D721Med (cell line): ENCODE data around the gene RETREG3.
"Not testable (repeated sequence)": the region's sequence is repeated elsewhere in the genome, so short reads cannot be mapped to it uniquely, and the experiment has no call there.

ENCODE experiments used
- DNase-seq: peaks from one replicate; pipeline ENCODE4 v3.0.0; 2011; ENCODE audit warnings: low spot score; ENCODE audit not compliant: insufficient read length
- FAIRE-seq: peaks from 2 replicates; lab custom pipeline; 2011; peaks lifted over from hg19 to GRCh38; lab: Jason Lieb, UNC
- TF ChIP-seq, protein P1 (sequence below): IDR thresholded peaks from 2 replicates; pipeline ENCODE4 v1.5.1; 2012; ENCODE audit warnings: mild to moderate bottlenecking, control low read depth; ENCODE audit not compliant: insufficient read depth; ENCODE audit errors: missing control alignments

RETREG3 gene

DNA sequence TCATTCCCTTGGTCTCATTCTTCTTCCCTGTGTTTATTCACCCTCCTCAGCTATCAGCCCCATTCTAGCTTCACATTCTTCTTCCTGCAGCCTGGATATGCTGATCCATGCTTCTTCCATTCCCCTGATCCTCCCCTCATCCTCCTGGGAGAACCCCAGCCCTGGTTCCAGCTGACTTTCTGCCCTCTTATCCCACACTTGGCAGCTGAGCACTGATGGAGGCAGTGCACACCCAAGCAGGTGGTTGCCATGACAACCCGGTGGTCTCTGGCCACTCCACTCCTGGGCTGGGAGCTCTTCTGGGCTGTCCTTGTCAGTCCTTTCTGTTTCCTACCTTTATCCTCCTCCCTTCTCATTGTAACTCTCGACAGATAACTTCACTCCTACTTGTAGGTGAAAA is 33.2 kb upstream of the RETREG3 start:
- no peak for DNase-seq
- FAIRE-seq: no peak
- TF ChIP-seq, protein P1, sequence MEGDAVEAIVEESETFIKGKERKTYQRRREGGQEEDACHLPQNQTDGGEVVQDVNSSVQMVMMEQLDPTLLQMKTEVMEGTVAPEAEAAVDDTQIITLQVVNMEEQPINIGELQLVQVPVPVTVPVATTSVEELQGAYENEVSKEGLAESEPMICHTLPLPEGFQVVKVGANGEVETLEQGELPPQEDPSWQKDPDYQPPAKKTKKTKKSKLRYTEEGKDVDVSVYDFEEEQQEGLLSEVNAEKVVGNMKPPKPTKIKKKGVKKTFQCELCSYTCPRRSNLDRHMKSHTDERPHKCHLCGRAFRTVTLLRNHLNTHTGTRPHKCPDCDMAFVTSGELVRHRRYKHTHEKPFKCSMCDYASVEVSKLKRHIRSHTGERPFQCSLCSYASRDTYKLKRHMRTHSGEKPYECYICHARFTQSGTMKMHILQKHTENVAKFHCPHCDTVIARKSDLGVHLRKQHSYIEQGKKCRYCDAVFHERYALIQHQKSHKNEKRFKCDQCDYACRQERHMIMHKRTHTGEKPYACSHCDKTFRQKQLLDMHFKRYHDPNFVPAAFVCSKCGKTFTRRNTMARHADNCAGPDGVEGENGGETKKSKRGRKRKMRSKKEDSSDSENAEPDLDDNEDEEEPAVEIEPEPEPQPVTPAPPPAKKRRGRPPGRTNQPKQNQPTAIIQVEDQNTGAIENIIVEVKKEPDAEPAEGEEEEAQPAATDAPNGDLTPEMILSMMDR: no peak

DNA sequence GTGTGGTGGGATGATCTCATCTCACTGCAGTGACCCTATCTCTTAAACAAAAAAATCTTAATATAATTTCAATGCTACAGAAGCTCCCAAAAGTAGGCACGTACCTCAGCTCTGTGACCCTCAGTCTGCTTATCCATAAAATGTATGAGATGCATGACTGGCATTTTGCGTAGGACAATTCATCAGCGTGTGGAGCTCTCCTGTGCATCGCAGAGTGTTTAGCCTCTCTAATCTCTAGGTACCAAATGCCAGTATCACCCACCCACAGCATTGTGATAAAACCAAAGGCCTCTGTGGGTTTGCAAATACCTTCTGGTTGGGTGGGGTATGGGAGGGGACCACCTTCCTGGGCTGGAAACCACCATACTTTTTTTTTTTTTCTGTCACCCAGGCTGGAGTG is 30.9 kb upstream of the RETREG3 start:
- TF ChIP-seq, protein P1: no peak
- DNase-seq (no peak), FAIRE-seq (no peak)

DNA sequence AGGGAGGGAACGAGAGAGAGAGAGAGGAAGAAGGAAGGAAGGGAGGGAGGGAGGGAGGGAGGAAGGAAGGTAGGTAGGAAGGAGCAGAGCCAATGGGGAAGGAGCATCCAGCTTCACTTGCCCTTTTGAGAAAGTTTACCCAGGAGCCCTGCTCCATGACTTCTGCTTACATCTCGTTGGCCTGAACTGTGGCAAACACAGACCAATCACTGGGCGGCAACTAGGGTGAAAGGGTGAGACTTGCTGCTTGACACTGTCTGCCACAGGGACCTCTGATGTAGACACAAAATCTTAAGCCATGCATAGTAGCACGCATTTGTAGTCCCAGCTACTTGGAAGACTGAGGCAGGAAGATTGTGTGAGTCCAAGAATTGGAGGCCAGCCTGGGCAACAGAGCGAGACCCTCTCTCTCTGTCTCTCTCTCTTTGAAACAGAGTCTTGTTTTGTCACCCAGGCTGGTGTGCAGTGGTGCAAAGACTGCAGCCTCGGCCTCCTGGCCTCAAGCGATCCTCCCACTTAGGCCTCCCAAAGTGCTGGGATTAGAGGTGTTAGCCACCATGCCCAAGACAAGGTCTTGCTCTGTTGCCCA is 30.4 kb upstream of the RETREG3 start:
- FAIRE-seq (no peak), DNase-seq (no peak)
- TF ChIP-seq, protein P1: no peak

DNA sequence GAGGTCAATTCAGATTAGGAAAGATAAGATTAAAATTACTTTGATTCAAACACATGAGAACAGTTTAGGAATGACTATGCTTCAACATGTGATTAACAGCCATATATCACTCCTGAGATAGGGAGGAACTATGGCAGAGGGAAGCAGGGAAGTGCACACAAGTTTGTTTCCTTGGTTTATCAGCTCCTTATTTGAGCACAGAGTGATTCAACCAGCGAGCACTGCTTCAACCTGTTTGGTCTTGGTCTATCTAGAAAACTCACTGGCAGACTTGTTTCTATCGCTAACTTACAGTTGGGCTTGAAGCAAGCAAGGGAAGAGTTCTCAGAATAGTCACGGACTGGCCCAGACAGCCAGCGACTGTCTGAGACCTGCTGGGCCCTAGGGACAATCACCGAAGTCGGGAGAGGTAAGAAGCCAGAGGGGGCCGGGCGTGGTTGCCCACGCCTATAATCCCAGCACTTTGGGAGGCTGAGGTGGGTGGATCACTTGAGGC is 23.8 kb upstream of the RETREG3 start:
- FAIRE-seq (no peak), DNase-seq (no peak)
- TF ChIP-seq, protein P1: no peak

DNA sequence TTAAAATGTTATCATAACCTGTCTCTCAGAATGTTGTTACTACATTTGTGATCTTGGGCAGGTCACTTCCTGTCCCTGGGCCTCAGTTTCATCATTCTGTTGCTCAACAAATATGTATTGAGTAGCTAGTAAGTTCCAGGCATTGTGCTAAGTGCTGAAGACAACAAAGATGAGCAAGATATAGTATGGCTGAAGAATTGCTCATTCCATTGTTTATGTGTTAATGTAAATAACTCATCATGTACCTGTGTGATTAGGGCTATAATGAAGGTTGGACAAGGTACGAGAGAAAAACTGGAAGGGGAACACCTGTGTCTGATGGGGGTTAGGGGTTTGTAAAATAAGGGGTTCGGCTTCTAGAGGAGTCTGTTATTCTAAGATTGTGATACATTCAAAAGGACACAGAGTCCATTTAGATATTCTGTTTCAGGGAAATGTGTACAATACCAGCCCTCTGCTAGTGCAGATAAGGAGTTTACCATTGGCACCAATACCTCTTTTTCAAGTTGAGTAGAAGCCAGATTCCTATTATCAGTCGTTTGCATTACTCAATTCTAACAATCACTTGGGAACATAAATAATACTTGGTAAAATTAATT is 20.3 kb upstream of the RETREG3 start:
- FAIRE-seq (no peak), DNase-seq (no peak)
- TF ChIP-seq, protein P1: no peak

DNA sequence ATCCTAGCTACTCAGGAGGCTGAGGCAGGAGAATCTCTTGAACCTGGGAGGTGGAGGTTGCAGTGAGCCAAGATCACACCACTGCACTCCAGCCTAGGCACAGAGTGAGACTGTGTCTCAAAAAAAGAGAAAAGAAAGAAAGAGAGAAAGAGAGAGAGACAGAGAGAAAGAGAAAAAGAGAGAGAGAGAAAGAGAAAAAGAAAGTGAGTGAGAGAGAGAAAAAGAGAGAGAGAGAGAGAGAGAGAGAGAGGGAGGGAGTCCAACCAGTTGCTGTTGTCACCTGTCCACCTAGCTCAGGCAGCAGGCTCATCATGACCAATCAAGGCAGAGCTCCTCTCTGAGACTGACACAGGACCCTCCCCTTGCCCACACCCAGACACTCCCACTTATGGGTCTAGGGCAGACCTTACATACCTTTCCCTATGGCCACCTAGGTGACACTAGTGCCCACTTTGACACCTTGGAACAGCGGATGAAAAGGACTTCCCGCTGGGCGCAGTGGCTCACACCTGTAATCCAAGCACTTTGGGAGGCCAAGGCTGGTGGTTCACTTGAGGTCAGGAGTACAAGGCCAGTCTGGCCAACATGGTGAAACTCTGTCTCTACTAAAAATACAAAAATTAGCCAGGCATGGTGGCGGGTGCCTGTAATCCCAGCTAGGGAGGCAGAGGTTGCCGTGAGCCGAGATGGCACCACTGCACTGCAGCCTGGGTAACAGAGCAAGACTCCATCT is 18.0 kb upstream of the RETREG3 start:
- not testable (repeated sequence) for DNase-seq, FAIRE-seq

DNA sequence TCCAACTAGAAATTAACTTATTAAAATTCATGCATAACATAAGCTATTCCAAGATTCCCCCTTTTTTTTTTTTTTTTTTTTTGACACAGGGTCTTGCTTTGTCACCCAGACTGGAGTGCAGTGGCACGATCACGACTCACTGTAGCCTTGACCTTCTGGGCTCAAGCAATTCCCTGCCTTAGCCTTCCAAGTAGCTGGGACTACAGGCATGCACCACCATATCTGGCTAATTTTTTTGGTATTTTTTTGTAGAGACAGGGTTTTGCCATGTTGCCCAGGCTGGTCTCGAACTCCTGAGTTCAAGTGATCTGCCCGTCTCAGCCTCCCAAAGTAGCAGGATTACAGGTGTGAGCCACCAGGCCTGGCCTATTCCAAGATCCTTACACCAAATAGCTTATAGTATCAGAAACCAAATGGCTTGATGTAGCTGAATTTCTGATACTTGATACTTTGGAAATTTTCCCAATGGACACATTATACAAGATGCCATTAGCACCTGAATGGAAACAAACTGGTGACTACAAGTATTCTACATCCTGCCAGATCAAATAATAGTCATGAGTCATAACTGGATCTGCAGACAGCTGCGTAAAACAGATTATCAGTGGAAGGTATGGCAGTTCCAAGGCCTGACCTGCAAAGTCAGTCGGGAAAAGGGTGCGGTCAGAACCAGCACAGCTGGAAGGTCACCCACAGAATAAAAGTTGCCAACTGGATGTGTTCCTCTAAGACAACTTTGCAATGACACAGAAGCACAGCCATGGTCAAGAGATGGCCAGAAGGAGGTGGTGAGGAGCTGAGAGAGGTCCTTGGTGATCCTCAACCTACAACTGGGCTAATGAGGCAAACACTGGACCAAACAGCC is 14.8 kb upstream of the RETREG3 start:
- FAIRE-seq (no peak), DNase-seq (no peak)
- TF ChIP-seq, protein P1: no peak
